ENCODE results near the gene RELCH.

DNA sequence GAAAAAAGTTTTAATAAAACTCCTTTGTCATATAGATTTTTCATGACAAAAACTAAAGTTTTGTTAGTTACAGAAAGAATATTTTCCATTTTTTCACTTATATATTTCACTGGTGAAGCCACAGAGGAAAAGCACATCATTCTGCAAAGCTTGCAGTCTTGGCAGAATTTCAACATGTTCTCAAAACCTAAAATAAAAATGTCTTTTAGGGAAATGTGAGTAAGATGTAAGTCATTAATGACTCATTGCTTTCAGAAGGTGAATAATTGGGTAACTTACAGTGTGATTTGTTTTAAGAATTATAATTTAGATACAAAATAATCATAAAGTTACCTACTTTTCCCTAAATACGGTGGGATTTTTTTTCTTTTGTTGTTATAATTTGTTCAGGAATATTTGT lies 94.6 kb downstream of the RELCH start:
- no peak for TF ChIP-seq POLR2A (IDR thresholded peaks at IDR 0.05)
- TF ChIP-seq, protein P1, sequence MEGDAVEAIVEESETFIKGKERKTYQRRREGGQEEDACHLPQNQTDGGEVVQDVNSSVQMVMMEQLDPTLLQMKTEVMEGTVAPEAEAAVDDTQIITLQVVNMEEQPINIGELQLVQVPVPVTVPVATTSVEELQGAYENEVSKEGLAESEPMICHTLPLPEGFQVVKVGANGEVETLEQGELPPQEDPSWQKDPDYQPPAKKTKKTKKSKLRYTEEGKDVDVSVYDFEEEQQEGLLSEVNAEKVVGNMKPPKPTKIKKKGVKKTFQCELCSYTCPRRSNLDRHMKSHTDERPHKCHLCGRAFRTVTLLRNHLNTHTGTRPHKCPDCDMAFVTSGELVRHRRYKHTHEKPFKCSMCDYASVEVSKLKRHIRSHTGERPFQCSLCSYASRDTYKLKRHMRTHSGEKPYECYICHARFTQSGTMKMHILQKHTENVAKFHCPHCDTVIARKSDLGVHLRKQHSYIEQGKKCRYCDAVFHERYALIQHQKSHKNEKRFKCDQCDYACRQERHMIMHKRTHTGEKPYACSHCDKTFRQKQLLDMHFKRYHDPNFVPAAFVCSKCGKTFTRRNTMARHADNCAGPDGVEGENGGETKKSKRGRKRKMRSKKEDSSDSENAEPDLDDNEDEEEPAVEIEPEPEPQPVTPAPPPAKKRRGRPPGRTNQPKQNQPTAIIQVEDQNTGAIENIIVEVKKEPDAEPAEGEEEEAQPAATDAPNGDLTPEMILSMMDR (IDR thresholded peaks at IDR 0.05): no peak

Measured in uterus (tissue), 2 donors.